HL-60 (cell line): ENCODE results near the gene CCR1.

Experiments
- POLR2AphosphoS5 ChIP-seq: IDR thresholded peaks from 2 replicates; pipeline ENCODE4 v1.6.1; 2012; ENCODE audit warnings: low read depth
- TF ChIP-seq, protein P1 (sequence below): IDR thresholded peaks from one replicate; pipeline ENCODE4 v1.5.1; 2011; ENCODE audit warnings: low read length, control low read depth, inconsistent platforms; ENCODE audit not compliant: insufficient read depth

DNA sequence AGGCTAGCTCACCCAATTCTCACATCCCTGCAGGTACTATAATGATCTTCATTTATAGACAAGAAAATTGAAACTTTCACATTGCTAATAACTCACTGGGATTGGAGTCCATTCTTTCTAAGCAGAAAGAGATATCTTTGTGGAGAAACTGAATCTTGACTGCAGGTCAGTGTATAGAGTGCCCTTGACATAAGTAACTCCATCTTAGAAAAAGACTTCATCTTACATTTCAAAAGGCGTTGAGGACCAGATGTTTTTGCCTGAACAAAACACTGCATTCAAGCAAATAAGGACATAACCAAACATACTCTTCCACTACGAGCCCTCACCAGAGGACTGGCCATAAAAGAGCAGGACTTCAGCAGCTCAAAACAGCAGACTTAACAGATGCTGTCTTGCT lies 27.3 kb upstream of the CCR1 start:
- TF ChIP-seq, protein P1, sequence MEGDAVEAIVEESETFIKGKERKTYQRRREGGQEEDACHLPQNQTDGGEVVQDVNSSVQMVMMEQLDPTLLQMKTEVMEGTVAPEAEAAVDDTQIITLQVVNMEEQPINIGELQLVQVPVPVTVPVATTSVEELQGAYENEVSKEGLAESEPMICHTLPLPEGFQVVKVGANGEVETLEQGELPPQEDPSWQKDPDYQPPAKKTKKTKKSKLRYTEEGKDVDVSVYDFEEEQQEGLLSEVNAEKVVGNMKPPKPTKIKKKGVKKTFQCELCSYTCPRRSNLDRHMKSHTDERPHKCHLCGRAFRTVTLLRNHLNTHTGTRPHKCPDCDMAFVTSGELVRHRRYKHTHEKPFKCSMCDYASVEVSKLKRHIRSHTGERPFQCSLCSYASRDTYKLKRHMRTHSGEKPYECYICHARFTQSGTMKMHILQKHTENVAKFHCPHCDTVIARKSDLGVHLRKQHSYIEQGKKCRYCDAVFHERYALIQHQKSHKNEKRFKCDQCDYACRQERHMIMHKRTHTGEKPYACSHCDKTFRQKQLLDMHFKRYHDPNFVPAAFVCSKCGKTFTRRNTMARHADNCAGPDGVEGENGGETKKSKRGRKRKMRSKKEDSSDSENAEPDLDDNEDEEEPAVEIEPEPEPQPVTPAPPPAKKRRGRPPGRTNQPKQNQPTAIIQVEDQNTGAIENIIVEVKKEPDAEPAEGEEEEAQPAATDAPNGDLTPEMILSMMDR, result no peak
- no peak for TF ChIP-seq POLR2AphosphoS5
